Activated CD4-positive, alpha-beta T cell treated with anti-CD3 and anti-CD28 coated beads for 36 hours (primary cell): ENCODE measurements around the gene PHLDA2. TPM values are rescaled to one million over a fixed set of nuclear protein-coding genes. Genes with fewer than 3 reads are reported as not detected.

ENCODE experiments used
- ATAC-seq: fragments of 200-7000 bp; cut with Tn5 transposase; one replicate; pipeline ENCODE4 v1.10.0; 2021; ENCODE audit warnings: mild to moderate bottlenecking, moderate library complexity
- CTCF ChIA-PET: fragments of 350-600 bp; sonication (Branson Sonifier 250); formaldehyde crosslinking; loops from one replicate; lab custom pipeline; 2021; ENCODE audit warnings: antibody characterized with exemption; lab: Charles Lee
- POLR2A ChIA-PET: fragments of 350-600 bp; sonication (Branson Sonifier 250); formaldehyde crosslinking; loops from one replicate; lab custom pipeline; 2021; ENCODE audit warnings: antibody characterized with exemption, inconsistent platforms; lab: Charles Lee
- DNase-seq: peaks from one replicate; pipeline ENCODE4 v3.0.0-alpha.2; 2020
- H3K27ac Mint-ChIP-seq: one replicate; pipeline ENCODE4 v1.8.0; 2021; ENCODE audit warnings: mixed read lengths
- H3K27me3 Mint-ChIP-seq: one replicate; pipeline ENCODE4 v1.8.0; 2021; ENCODE audit warnings: mixed read lengths
- H3K36me3 Mint-ChIP-seq: one replicate; pipeline ENCODE4 v1.8.0; 2021; ENCODE audit warnings: low read depth, mixed read lengths
- H3K4me1 Mint-ChIP-seq: one replicate; pipeline ENCODE4 v1.8.0; 2021; ENCODE audit warnings: mixed read lengths
- H3K4me3 Mint-ChIP-seq: one replicate; pipeline ENCODE4 v1.8.0; 2021; ENCODE audit warnings: mild to moderate bottlenecking, moderate library complexity, mixed read lengths
- H3K9me3 Mint-ChIP-seq: one replicate; pipeline ENCODE4 v1.8.0; 2021; ENCODE audit warnings: low read depth, mixed read lengths
- intact Hi-C, 2 experiments: fragments of 100-400 bp; cut with DNase I in 1 of 2; cut with micrococcal nuclease in 1 of 2; formaldehyde crosslinking; loops; one replicate each; pipeline versions ENCODE4 v1.14.2 to v1.15.1; 2022 to 2024; cut with DNase I, micrococcal nuclease
- total RNA-seq, 2 experiments: library from RNA; stranded (reverse); gene quantifications; one replicate each; pipeline ENCODE4 v1.2.3, GENCODE V29; 2021

The PHLDA2 gene
- 1 to 10 TPM; 3.1 to 3.7 TPM for total RNA-seq

DNA sequence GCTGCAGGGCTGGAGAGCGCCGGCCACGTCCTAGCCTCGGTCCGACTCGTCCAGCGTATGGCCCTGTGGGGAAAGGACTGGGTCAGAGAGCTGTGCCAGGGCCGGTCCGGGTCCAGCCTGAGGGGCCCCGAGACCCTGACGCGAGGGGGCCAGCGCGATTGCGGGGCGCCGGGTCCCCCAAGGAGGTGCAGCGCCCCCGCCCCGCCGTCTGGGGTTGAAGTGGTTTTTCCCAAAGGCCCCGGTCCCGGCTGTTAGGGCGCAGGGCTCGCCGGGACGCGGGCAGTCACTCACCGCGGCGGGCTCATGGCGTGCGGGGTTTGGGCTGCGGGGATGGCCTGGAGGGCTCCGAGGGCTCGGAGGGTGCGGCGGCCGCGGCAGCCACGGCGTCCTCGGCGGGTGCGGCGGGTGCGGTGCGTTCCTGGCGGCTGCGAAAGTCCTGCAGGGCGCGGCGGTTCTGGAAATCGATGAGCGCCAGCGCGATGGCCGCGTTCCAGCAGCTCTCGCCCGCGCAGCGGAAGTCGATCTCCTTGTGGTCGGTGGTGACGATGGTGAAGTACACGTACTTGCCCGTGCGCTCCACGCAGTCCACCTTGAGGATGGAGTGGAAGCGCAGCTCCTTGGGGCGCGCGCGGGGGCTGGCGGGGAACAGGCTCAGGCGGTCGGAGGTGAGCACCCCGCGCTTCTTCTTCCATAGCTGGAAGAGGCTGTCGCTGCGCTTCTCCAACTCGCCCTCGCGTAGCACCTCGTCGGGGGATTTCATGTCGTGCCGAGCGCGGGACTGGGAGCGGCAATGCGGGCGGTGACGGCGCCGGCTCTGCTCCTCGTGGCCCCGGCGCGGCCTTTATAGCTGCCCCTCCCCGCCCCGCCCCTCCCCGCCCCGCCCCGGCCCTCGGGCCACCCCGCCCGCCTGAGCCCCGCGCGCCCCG, at the start of gene PHLDA2:
Gene PHLDA2 (minus strand): TSS at position 816 of the 926 bp plus-strand sequence. CDS start 56 bp downstream, at position 760.
- Mint-ChIP-seq H3K4me3 (peak within 1 kb of the TSS; percentile 70), H3K36me3 (no peaks in the 10 kb centered on the region), H3K9me3 (no peaks in the 10 kb centered on the region), H3K4me1 (peaks cover 25% of the 10 kb centered on the region), H3K27ac (peak within 1 kb of the TSS; percentile 63), H3K27me3 (peaks cover 19% of the 10 kb centered on the region)
- POLR2A ChIA-PET, result no interaction called here
- intact Hi-C loops, result loop anchor here in 1 of 2 experiments (1.0 kb wide), 2 partner anchors 27 to 229 kb away; a partner anchor contains a TSS
- DNase-seq (peak; percentile 81), ATAC-seq (peak; percentile 28)
- CTCF ChIA-PET, result interaction anchor here (1.0 to 2.6 kb wide), 5 partner anchors 10 to 41 kb away, joined by 3 to 14 read pairs (median 6); a partner anchor contains a TSS

DNA sequence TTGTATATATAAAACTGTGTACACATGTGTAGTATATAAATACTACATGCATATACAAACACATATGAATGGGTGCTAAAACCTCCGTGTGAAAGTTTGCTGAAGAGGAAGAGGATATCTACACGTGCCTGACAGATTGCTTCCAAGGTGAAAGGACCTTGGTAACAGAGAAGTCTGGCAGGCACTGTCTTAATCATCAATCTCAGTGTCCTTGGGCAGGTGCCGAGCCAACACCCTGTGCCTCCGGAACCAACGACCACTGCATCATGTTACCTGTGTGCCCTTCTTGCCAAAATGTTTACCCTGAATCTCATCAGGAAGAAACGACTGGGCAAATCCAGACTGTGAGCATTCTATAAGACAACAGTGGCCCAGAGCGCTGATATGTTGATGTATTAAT, 47.9 kb upstream of the PHLDA2 start:
- intact Hi-C loops, result no loop called here
- Mint-ChIP-seq H3K27ac (no peak overlapping the region), H3K36me3 (peaks cover 52% of the 10 kb centered on the region), H3K27me3 (no peaks in the 10 kb centered on the region), H3K4me1 (peaks cover 33% of the 10 kb centered on the region), H3K9me3 (no peaks in the 10 kb centered on the region), H3K4me3 (no peak overlapping the region)
- no peak for DNase-seq
- no peak for ATAC-seq
- CTCF ChIA-PET, result interaction anchor here (1.6 to 3.0 kb wide), 2 partner anchors 12 to 23 kb away, joined by 10 to 29 read pairs; no protein-coding TSS in a partner anchor
- POLR2A ChIA-PET, result no interaction called here

DNA sequence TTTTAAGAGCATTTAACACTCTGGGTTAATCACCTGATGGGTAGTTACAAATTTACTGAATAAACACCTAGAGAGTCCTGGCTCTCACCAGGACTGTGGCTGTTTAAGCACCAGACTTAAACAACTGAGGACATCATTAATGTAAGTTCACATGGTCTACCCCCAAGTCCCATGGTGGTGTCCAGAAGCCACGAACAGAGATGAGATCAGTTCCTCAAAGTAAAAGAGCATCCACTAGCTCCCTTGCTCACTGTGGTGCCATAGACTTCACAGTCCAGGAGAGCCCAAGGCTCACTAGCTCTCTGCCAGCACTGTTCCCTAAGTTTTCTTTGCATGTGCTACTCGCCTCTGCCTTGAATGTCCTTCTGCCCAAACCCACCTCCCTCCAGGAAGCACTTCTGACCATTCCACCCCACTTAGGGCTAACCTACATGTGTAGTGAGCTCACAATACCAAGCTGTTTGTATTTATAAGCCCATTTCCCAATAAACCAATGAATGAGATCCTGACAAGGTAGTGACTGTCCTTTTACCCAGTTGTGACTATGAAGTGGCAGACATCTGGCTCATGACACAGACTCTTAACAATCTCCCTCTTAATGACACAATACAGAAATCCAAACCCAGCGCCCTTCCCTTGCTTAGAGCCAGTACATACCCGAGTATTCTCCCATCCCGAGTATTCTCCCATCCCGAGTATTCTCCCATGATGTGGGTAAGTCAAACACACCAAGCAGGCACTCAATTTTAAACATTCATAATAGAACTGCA, 47.3 kb upstream of the PHLDA2 start:
- POLR2A ChIA-PET, result interaction anchor here (0.6 to 2.1 kb wide), 5 partner anchors 10 to 80 kb away, joined by 3 to 10 read pairs (median 5); partner anchors contain the start of gene NAP1L4
- H3K9me3 Mint-ChIP-seq, result no peaks in the 10 kb centered on the region
- H3K36me3 Mint-ChIP-seq, result peaks cover 54% of the 10 kb centered on the region
- H3K4me3 Mint-ChIP-seq, result no peak overlapping the region
- ATAC-seq (no peak), DNase-seq (no peak)
- CTCF ChIA-PET, result interaction anchor here (1.3 to 3.0 kb wide), 7 partner anchors 12 to 115 kb away, joined by 3 to 29 read pairs (median 6); no protein-coding TSS in a partner anchor
- H3K27me3 Mint-ChIP-seq, result no peaks in the 10 kb centered on the region
- peak overlapping the region; percentile 2 for H3K27ac Mint-ChIP-seq
- peaks cover 27% of the 10 kb centered on the region for H3K4me1 Mint-ChIP-seq
- intact Hi-C loops, result no loop called here

GRCh38 chr11:2975594-2975993, 46.4 kb upstream of the PHLDA2 start:
- Mint-ChIP-seq H3K27ac (no peak overlapping the region), H3K9me3 (no peaks in the 10 kb centered on the region), H3K27me3 (no peaks in the 10 kb centered on the region), H3K36me3 (peaks cover 57% of the 10 kb centered on the region), H3K4me3 (no peak overlapping the region), H3K4me1 (peaks cover 27% of the 10 kb centered on the region)
- intact Hi-C loops, result loop anchor here (1.0 to 2.0 kb wide), 2 partner anchors 13 to 116 kb away; no protein-coding TSS in a partner anchor
- CTCF ChIA-PET, result interaction anchor here (0.7 to 3.0 kb wide), 13 partner anchors 8 to 116 kb away, joined by 3 to 29 read pairs (median 4); no protein-coding TSS in a partner anchor
- peak; percentile 95 for ATAC-seq
- POLR2A ChIA-PET, result interaction anchor here (0.6 to 2.1 kb wide), 7 partner anchors 11 to 833 kb away, joined by 3 to 13 read pairs (median 6); partner anchors contain the start of gene NAP1L4
- DNase-seq, result peak; percentile 67

GRCh38 chr11:2974272-2974671, 45.1 kb upstream of the PHLDA2 start:
- Mint-ChIP-seq H3K4me3 (no peak overlapping the region), H3K4me1 (peaks cover 27% of the 10 kb centered on the region), H3K9me3 (no peaks in the 10 kb centered on the region), H3K27me3 (no peaks in the 10 kb centered on the region), H3K36me3 (peaks cover 67% of the 10 kb centered on the region), H3K27ac (peak overlapping the region; percentile 9)
- ATAC-seq, result no peak
- CTCF ChIA-PET, result interaction anchor here (1.2 to 3.0 kb wide), 3 partner anchors 15 to 117 kb away, joined by 3 to 29 read pairs (median 6); no protein-coding TSS in a partner anchor
- no peak for DNase-seq
- intact Hi-C loops, result loop anchor here in 1 of 2 experiments (2.0 kb wide), 1 partner anchor 15 kb away; no protein-coding TSS in a partner anchor
- POLR2A ChIA-PET, result interaction anchor here (0.6 to 1.0 kb wide), 4 partner anchors 14 to 41 kb away, joined by 3 read pairs; no protein-coding TSS in a partner anchor

DNA sequence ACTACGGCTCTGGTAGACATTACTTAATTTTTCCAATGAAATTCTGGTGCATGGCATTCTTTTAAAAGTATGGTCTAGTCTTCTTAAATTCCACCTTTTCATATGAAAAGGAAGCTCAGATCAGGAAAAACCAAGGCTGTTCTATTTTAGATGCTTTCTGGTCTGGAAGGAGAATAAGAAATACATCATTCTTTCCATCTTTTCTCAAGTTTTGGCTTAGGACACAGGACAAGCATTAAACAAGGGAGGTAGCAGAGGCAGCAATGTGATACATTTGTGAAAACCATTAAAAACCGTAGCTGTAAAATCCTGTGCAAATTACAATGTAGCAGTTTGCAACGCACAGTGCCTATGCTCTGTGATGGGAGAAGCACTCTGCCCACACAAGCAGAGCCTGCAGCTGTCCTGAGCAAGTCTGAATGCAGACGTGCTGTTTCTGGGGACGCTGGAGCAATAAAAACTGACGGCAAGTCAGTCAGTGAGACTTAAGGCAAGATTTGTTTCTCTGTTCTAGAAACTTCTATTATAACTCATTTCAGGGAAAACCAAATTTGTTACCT, 39.2 kb upstream of the PHLDA2 start:
- CTCF ChIA-PET, result interaction anchor here (1.1 to 2.0 kb wide), 3 partner anchors 12 to 70 kb away, joined by 3 to 5 read pairs (median 4); no protein-coding TSS in a partner anchor
- H3K27ac Mint-ChIP-seq, result no peak overlapping the region
- intact Hi-C loops, result no loop called here
- DNase-seq, result no peak
- peaks cover 80% of the 10 kb centered on the region for H3K36me3 Mint-ChIP-seq
- no peak overlapping the region for H3K4me3 Mint-ChIP-seq
- POLR2A ChIA-PET, result interaction anchor here (0.7 kb wide), 1 partner anchor 22 kb away, joined by 4 read pairs; no protein-coding TSS in a partner anchor
- peaks cover 10% of the 10 kb centered on the region for H3K4me1 Mint-ChIP-seq
- no peaks in the 10 kb centered on the region for H3K9me3 Mint-ChIP-seq
- no peaks in the 10 kb centered on the region for H3K27me3 Mint-ChIP-seq
- no peak for ATAC-seq

DNA sequence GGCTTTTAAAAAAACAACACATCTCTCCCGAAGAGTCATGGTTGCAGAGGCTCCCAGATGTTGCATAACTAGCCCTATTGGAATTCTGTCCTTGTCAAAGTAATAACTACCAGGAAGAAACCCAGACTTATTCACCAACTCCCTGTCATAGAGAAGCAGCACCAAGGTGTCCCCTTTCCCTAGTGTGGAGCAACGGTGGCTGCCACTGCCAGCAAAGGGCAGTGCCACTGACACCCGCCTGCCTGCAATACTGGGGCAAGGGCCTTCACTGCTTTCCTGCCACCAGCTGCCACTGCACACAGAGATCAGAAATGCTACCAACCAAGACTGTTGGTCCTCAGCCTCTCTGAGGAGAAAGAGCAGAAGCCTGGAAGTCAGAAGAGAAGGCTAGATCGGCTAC, 35.6 kb upstream of the PHLDA2 start:
- DNase-seq (no peak), ATAC-seq (no peak)
- Mint-ChIP-seq H3K9me3 (no peaks in the 10 kb centered on the region), H3K4me3 (no peak overlapping the region), H3K27me3 (no peaks in the 10 kb centered on the region), H3K4me1 (peaks cover 10% of the 10 kb centered on the region), H3K27ac (no peak overlapping the region), H3K36me3 (peaks cover 84% of the 10 kb centered on the region)
- ChIA-PET CTCF (no interaction called here), POLR2A (no interaction called here)
- intact Hi-C loops, result no loop called here

GRCh38 chr11:2963761-2964160, 34.5 kb upstream of the PHLDA2 start:
- CTCF ChIA-PET, result no interaction called here
- intact Hi-C loops, result no loop called here
- ATAC-seq (peak; percentile 33), DNase-seq (no peak)
- POLR2A ChIA-PET, result interaction anchor here (0.7 kb wide), 1 partner anchor 19 kb away, joined by 3 read pairs; no protein-coding TSS in a partner anchor
- Mint-ChIP-seq H3K27ac (no peak overlapping the region), H3K9me3 (no peaks in the 10 kb centered on the region), H3K4me1 (peaks cover 10% of the 10 kb centered on the region), H3K36me3 (peaks cover 86% of the 10 kb centered on the region), H3K27me3 (no peaks in the 10 kb centered on the region), H3K4me3 (no peak overlapping the region)

GRCh38 chr11:2963112-2963754, 34.0 kb upstream of the PHLDA2 start:
- H3K4me1 Mint-ChIP-seq, result peaks cover 10% of the 10 kb centered on the region
- no peaks in the 10 kb centered on the region for H3K27me3 Mint-ChIP-seq
- ATAC-seq (no peak), DNase-seq (no peak)
- H3K36me3 Mint-ChIP-seq, result peaks cover 86% of the 10 kb centered on the region
- no peaks in the 10 kb centered on the region for H3K9me3 Mint-ChIP-seq
- no peak overlapping the region for H3K27ac Mint-ChIP-seq
- intact Hi-C loops, result no loop called here
- ChIA-PET POLR2A (interaction anchor here (0.7 kb wide), 1 partner anchor 19 kb away, joined by 3 read pairs; no protein-coding TSS in a partner anchor), CTCF (no interaction called here)
- H3K4me3 Mint-ChIP-seq, result no peak overlapping the region

DNA sequence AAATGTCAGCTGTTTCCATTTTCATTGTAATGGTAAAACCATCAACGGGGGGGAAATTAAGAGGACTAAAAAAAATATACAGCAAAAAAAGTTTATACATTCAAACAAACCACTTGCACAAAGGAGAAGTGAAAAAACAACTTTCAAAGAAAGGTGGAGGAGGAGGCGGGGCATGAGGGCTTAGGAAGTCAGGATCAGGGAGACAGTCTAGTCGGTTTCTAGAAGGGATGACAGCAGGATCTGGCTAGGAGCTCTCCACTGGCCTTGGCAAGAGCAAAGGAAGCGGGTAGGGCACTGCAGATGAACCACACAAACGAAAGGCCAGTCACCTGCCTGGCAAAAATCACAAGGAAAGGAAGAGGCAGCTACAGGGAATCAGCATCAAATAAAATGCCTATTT, 31.9 kb upstream of the PHLDA2 start:
- ATAC-seq, result no peak
- Mint-ChIP-seq H3K27me3 (no peaks in the 10 kb centered on the region), H3K27ac (peak overlapping the region; percentile 65), H3K4me1 (peaks cover 4% of the 10 kb centered on the region), H3K36me3 (peaks cover 81% of the 10 kb centered on the region), H3K9me3 (no peaks in the 10 kb centered on the region), H3K4me3 (no peak overlapping the region)
- ChIA-PET POLR2A (no interaction called here), CTCF (no interaction called here)
- intact Hi-C loops, result no loop called here
- no peak for DNase-seq
